IPS-18a (cell line): ENCODE data around the gene CRAMP1.

Experiments used
- H3K27ac ChIP-seq: one replicate; pipeline ENCODE4 v1.5.1; 2013; ENCODE audit warnings: low read length
- H3K27me3 ChIP-seq: one replicate; pipeline ENCODE4 v1.6.1; 2013; ENCODE audit warnings: mild to moderate bottlenecking, low read length; ENCODE audit not compliant: control insufficient read depth, insufficient read depth
- H3K36me3 ChIP-seq: one replicate; pipeline ENCODE4 v1.6.1; 2013; ENCODE audit warnings: low read depth, low read length; ENCODE audit not compliant: control insufficient read depth
- H3K4me1 ChIP-seq: one replicate; pipeline ENCODE4 v1.6.1; 2013; ENCODE audit warnings: low read depth, low read length; ENCODE audit not compliant: control insufficient read depth
- H3K4me3 ChIP-seq: one replicate; pipeline ENCODE4 v1.5.1; 2013; ENCODE audit warnings: low read length
- H3K9ac ChIP-seq: one replicate; pipeline ENCODE4 v1.6.1; 2013; ENCODE audit warnings: mild to moderate bottlenecking, low read length, moderate library complexity
- H3K9me3 ChIP-seq: one replicate; pipeline ENCODE4 v1.6.1; 2013; ENCODE audit warnings: low read depth, low read length; ENCODE audit not compliant: control insufficient read depth

The CRAMP1 gene

GRCh38 chr16:1639282-1639681 is 27.1 kb downstream of the CRAMP1 start:
- Histone ChIP-seq H3K4me1 (no peaks in the 10 kb centered on the region), H3K4me3 (no peak overlapping the region), H3K27me3 (no peaks in the 10 kb centered on the region), H3K27ac (no peak overlapping the region), H3K9me3 (no peaks in the 10 kb centered on the region), H3K36me3 (peaks cover 46% of the 10 kb centered on the region), H3K9ac (no peak overlapping the region)

- Histone ChIP-seq H3K9ac (no peak overlapping the region), H3K4me3 (no peak overlapping the region), H3K27me3 (no peaks in the 10 kb centered on the region), H3K9me3 (no peaks in the 10 kb centered on the region), H3K36me3 (peaks cover 42% of the 10 kb centered on the region), H3K4me1 (no peaks in the 10 kb centered on the region), H3K27ac (no peak overlapping the region)
These were observed 27.7 kb downstream of the CRAMP1 start for GRCh38 chr16:1639860-1640259.

GRCh38 chr16:1640261-1640941 is 28.2 kb downstream of the CRAMP1 start:
- H3K4me3 ChIP-seq, result no peak overlapping the region

GRCh38 chr16:1641261-1641660 is 29.1 kb downstream of the CRAMP1 start:
- Histone ChIP-seq H3K4me3 (no peak overlapping the region), H3K9me3 (no peaks in the 10 kb centered on the region), H3K27me3 (no peaks in the 10 kb centered on the region), H3K9ac (no peak overlapping the region), H3K36me3 (peaks cover 41% of the 10 kb centered on the region), H3K4me1 (no peaks in the 10 kb centered on the region), H3K27ac (no peak overlapping the region)

More at GRCh38 chr16:1640261-1640941, 28.2 kb downstream of the CRAMP1 start:
- peaks cover 41% of the 10 kb centered on the region for H3K36me3 ChIP-seq
- no peak overlapping the region for H3K27ac ChIP-seq
- H3K9ac ChIP-seq, result no peak overlapping the region
- H3K27me3 ChIP-seq, result no peaks in the 10 kb centered on the region
- H3K4me1 ChIP-seq, result no peaks in the 10 kb centered on the region
- no peaks in the 10 kb centered on the region for H3K9me3 ChIP-seq

GRCh38 chr16:1642148-1642547 is 30.0 kb downstream of the CRAMP1 start:
- Histone ChIP-seq H3K36me3 (peaks cover 45% of the 10 kb centered on the region), H3K27ac (no peak overlapping the region), H3K27me3 (no peaks in the 10 kb centered on the region), H3K4me1 (no peaks in the 10 kb centered on the region), H3K9ac (no peak overlapping the region), H3K4me3 (no peak overlapping the region), H3K9me3 (no peaks in the 10 kb centered on the region)

- Histone ChIP-seq H3K27ac (no peak overlapping the region), H3K9me3 (no peaks in the 10 kb centered on the region), H3K9ac (no peak overlapping the region), H3K36me3 (peaks cover 41% of the 10 kb centered on the region), H3K4me3 (no peak overlapping the region), H3K27me3 (no peaks in the 10 kb centered on the region), H3K4me1 (no peaks in the 10 kb centered on the region)
These were observed 30.6 kb downstream of the CRAMP1 start for GRCh38 chr16:1642753-1643152.

GRCh38 chr16:1643521-1643920 is 31.4 kb downstream of the CRAMP1 start:
- Histone ChIP-seq H3K4me1 (no peaks in the 10 kb centered on the region), H3K4me3 (no peak overlapping the region), H3K9me3 (no peaks in the 10 kb centered on the region), H3K9ac (no peak overlapping the region), H3K27me3 (no peaks in the 10 kb centered on the region), H3K27ac (no peak overlapping the region), H3K36me3 (peaks cover 33% of the 10 kb centered on the region)

GRCh38 chr16:1645914-1646525 is 33.9 kb downstream of the CRAMP1 start:
- no peaks in the 10 kb centered on the region for H3K4me1 ChIP-seq
- no peaks in the 10 kb centered on the region for H3K9me3 ChIP-seq
- no peak overlapping the region for H3K4me3 ChIP-seq
- H3K27me3 ChIP-seq, result no peaks in the 10 kb centered on the region
- H3K27ac ChIP-seq, result no peak overlapping the region
- no peak overlapping the region for H3K9ac ChIP-seq
- H3K36me3 ChIP-seq, result peaks cover 24% of the 10 kb centered on the region

- Histone ChIP-seq H3K9me3 (no peaks in the 10 kb centered on the region), H3K4me3 (no peak overlapping the region), H3K9ac (no peak overlapping the region), H3K36me3 (peaks cover 15% of the 10 kb centered on the region), H3K4me1 (no peaks in the 10 kb centered on the region), H3K27me3 (no peaks in the 10 kb centered on the region), H3K27ac (no peak overlapping the region)
These were observed 35.7 kb downstream of the CRAMP1 start for GRCh38 chr16:1647856-1648255.

GRCh38 chr16:1650131-1650530 is 38.0 kb downstream of the CRAMP1 start:
- no peaks in the 10 kb centered on the region for H3K27me3 ChIP-seq
- no peaks in the 10 kb centered on the region for H3K9me3 ChIP-seq
- H3K9ac ChIP-seq, result no peak overlapping the region
- peaks cover 23% of the 10 kb centered on the region for H3K36me3 ChIP-seq
- no peak overlapping the region for H3K27ac ChIP-seq
- no peaks in the 10 kb centered on the region for H3K4me1 ChIP-seq
- H3K4me3 ChIP-seq, result no peak overlapping the region

GRCh38 chr16:1651094-1651973 is 39.2 kb downstream of the CRAMP1 start:
- no peak overlapping the region for H3K27ac ChIP-seq

More at GRCh38 chr16:1651094-1651973, 39.2 kb downstream of the CRAMP1 start:
- Histone ChIP-seq H3K9me3 (no peaks in the 10 kb centered on the region), H3K36me3 (peaks cover 29% of the 10 kb centered on the region), H3K27me3 (no peaks in the 10 kb centered on the region), H3K4me3 (no peak overlapping the region), H3K4me1 (no peaks in the 10 kb centered on the region), H3K9ac (no peak overlapping the region)
